GM19035 (cell line): ENCODE results near the gene SRP9.

Experiments
- ATAC-seq: cut with Tn5 transposase; IDR thresholded peaks from one replicate; pipeline ENCODE4 v1.9.1; 2021; ENCODE audit not compliant: unreplicated experiment

The SRP9 gene

GRCh38 chr1:225838793-225839192 is 61.2 kb downstream of the SRP9 start:
- no peak for ATAC-seq
